Fibroblast of skin of back (primary cell): ENCODE data around the gene USP3.
A peak's percentile ranks its signal among the peaks of the same experiment; 100 is the strongest.
"Not testable (repeated sequence)": the region's sequence is repeated elsewhere in the genome, so short reads cannot be mapped to it uniquely, and the experiment has no call there.

Source experiments
- DNase-seq: peaks from one replicate; pipeline ENCODE4 v3.0.0-alpha.2; 2013

USP3 gene

DNA sequence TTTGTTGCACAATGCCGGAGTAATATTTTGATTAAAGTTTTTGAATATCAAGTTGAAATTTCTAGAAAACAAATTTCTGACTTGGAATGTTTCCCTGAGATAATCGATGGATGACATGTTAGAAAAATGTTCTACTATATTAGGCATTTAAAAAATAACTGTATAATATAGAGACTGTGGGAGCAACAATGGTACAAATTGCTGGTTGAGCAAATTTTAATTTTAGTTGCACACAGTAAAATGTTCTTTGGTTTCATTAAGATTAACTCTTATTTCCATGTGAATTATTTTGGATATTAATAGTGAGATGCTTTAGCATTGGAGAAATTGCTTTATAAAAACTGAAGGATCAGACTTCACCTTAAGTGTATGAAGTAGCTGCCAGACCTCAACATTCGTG lies 9.3 kb downstream of the USP3 start:
- DNase-seq, result no peak

DNA sequence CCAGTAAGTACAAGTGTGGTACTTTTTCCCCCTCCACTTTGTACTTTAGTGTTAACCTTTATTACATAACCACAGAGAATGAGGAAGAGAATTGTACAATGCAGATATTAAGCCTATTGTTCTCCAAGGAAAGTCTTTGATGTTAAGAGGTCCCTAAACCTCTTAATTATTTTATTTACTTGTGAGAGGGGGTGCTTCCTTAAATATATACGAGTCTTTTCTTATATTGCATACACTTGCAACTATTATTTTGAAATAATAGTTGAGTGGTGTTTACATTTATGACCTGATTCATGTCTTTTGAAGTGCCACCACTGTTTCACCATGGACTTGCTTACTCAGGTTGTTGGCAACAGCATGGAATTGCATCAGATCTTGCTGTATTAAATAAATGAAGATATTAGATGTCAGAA lies 10.1 kb downstream of the USP3 start:
- peak; percentile 44 for DNase-seq

DNA sequence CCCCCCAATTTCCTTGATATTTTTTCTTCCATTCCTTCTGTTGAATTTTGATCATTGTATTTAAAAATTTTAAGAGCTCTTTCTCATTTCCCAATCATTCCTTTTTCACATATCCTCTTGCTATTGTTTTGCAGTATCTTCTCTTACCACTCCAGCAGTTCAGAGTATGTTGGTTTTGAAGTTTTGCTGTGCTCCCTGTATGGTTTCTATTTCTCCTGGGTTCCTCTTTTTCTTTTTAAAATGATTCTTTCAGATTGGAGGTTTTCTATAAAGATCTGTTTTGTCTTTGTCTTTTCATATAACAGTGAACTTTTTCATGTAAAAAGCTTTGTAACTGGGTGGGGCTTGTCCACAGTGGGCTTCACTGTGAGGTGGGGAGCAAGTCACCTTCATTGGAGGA lies 12.8 kb downstream of the USP3 start:
- no peak for DNase-seq

DNA sequence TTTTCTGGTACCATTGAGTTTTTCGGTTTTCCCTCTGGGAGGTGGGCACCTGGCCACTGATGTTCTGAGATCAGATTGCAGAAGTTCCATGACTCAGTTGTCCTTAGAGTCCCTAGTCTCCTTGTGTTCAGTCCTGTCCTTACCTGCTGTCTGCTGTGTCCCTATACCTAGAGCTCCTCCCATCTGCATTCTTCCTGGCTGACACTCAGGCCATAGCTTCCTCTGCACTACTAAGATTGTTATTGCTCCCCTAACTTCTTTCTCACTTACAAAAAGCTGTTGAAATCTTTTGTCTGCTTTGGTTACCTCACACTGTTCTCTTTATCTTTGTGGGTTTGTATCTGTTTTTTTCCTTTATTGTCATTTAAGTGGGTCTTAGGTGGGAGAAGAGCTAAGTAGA lies 13.2 kb downstream of the USP3 start:
- DNase-seq, result no peak

DNA sequence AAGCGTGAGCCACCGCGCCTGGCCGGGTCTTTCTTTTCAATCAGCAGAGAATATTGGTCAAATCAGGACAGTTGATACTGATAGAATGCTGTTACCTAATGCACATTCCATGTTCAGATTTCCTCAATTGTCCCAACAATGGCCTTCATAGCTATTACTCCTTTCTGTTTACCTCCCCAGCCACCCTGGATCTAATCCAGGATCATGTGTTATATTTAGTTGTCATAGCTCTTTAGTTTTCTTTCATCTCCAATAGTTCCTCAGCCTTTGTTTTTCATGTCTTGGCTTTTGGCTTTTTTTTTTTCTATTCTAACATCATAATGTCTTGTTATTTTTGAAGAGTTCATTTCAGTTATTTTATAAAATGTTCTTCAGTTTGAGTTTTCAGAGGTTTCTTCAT lies 14.6 kb downstream of the USP3 start:
- no peak for DNase-seq

DNA sequence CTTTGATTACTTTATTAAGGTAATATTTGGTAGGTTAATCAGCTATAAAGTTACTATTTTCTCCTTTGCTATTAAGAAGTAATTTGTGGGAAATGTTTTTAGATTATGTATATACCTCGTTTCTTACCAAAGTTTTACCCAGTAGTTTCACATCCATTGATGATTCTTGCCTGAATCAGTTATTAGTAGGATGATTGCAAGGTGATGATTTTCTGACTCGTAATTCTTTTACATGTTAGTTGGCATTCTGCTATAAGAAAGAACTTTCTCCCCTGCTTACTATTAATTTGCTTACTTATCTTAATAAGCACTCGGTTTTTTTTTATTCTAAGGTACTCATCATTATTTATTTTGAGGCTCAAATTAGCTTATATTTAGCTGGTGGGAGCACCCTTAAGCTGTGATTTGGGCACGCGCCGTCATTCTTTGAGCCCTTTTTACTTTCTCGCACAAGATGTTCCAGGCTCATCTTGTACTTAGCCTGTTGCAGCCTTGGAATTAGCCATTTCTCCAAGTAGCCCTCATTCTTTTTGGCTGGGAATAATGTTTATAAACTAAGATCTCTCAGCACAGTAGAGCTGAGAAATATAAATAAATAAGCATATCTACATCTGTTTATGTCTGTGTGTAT lies 15.3 kb downstream of the USP3 start:
- no peak for DNase-seq

DNA sequence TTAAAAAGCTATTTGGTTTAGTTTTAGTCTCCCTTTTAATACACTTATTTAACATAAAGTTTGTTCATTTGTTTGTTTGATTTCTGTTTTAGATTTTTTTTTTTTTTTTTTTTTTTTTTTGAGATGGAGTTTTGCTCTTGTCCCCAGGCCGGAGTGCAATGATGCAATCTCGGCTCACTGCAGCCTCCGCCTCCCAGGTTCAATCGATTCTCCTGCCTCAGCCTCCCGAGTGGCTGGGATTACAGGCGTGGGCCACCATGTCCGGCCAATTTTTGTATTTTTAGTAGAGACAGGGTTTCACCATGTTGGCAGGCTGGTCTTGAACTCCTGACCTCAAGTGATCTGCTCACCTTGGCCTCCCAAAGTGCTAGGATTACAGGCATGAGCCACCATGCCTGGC lies 16.1 kb downstream of the USP3 start:
- not testable (repeated sequence) for DNase-seq

DNA sequence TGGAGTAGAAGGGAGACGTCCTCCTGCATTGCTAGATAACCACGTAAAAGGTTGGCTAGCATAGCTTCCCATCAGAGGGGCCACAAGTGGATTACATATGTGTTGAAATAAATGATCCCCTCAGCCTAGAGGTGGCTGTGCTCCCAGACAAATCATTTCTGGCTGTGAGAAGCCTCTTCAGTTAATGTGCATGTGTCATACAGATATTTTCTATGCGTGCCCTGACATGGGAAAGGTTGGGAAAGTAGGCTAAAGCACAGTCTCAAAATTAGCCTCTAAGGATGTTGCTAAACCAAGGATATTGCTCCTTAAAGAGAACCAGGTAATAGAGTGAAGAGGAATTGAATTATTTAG lies 17.8 kb downstream of the USP3 start:
- no peak for DNase-seq

DNA sequence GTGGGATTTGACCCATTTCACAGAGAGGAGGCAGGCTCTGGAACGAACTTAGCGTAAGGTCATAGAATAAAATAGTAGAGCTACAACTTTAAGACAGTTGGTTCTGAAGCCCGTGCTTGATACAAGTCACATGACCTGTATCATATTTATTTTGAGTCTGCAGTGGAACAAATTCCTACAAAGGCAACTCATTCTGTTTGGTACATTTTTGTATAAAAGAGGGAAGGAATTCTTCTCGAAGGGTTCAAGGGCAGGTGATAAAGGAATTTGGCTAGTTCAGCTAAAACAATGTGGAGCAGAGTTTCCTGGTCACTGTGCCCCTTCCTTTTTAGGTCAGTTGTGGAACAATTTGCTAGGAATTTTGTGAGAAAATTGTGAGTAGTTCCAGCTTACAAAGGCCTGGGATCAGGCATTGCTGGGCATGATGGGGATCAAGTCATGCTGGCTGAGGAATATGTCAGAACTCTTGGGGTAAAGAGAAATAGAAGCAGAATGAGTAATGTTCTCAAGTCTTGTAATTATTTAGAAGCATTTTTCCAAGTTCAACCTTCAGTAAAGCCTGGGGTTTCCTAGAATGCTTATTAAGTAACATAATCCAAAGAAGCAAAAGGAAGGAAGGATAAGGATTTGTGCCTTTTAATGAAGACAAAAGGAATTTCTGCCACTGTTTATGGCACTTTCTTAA lies 19.1 kb downstream of the USP3 start:
- peak; percentile 50 for DNase-seq

DNA sequence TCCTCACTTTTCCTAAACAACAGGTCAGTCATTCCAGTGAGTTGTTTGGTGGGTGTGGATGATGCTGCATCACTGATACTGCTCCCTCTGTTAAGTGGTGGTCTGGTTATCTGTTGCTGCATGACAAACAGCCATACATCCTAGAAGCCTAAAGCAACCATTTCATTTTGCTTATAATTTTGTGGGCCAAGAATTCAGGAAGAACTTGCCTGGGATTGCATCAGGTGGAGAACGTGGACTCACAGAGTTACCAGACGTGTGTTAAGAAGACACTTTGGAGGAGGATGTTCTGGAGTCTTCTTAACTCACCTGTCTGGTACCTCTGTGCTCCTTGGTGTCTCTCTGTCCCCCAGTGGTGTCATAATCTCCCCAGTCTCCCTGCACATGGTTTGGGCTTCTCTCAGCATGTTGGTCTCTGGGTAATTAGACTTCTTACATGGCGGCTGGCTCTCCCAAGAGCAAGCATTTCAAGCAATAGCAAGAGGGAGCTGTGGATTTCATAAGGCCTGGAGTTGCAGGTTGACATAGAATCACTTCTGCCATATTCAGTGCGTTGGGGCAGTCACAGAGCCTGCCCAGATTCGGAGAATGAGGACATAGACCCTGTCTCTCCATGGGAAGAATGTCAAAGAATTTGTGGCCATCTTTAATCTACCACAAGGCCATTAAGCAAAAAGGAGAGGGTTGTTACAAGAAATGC lies 20.1 kb downstream of the USP3 start:
- no peak for DNase-seq

DNA sequence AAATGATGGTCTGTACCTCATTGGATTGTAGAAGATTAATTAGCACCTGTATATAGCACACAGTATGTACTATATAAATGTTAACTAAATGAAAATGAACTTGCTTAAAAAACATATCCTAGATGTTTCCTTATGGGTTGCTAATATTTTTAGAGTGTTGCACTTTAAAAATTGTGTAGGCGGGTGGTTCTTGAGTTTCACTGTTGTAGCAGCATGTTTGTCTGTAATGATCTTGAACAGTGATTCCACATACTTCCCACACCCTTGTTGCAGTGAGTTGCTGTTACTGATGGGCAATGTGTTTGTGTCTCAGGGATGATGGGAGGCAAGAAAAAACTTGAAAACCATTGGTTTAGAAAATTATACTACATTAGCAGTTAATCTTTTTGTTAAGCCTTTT lies 22.0 kb downstream of the USP3 start:
- DNase-seq, result no peak

DNA sequence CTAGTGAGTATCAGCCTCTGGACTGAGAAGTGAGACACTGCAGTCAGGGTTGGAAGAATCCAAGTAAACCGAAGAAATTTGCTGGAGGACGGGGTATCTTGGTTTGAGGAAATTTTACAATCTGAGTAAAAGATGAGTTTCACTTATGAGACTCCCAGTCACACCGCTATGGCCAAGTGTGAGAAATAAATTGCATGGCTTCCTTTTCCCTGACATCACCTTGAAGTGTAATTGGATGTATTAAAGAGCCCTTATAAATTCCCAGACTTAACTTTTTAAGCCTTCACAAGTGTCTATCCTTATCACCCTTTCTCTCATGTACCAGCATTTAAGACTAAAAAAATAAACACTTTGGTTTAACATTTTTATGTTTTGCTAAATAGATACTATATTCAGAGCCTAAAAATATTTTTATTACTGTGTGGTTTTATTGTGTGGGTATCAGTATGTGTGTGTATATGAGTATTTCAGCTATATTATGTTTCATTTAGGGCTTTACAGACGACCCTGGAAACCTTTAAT lies 23.8 kb downstream of the USP3 start:
- peak; percentile 36 for DNase-seq

DNA sequence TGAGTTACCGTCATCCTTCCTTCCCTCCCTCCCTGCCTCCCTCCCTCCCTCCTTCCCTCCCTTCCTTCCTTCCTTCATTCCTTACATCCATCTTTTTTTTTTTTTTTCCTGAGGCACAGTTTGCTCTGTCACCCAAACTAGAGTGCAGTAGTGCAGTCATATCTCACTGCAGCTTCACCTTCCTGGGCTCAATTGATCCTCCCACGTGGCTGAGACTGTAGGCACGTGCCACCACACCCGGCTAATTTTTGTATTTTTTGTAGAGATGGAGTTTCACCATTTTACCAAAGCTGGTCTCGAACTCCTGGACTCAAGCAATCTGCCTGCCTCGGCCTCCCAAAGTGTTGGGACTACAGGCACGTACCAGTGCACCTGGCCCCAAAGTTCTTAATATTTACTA lies 25.8 kb downstream of the USP3 start:
- no peak for DNase-seq

DNA sequence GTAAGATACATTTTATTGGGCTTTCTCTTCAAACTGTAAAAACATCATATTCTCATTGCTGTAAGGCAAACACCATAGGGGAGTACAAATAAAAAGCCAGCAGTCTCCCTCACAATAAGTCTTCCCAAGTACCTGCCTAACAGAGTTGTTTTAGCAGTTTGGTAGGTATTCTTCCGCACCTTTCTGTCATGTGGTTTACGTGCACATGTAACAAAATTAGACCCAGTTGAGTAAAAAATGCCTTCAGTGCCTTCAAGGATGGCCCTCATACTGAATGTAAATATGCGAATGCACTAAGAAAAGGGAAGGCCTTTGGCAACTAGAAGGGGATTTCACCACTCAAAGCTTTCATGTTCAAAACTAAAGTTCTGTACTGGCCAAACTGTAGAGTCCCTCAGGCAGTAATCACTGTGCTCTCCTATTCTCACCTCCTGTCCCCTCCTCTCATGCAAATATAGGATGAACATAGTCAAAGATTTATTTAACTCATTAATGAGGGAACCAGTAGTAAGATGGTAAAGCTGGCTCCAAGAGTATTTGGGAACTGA lies 26.4 kb downstream of the USP3 start:
- no peak for DNase-seq

DNA sequence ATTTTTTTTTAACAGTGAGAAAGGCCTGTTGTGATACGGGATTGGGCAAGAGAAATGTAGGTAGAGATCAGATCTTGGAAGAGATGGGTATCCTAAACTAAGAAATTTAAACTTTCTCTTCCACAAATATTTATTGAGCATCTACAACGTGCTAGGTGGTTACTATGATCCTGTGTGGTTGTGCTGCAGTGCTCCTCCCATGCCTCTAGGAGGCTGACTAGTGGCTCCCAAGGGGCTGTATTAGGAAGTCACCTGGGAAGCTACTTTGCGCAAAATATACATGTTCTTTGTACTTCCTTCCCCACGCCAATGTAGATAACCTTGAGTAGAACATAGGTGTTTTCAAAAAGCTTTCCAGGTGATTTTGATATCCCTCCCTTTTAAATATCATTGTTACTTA lies 27.2 kb downstream of the USP3 start:
- DNase-seq, result no peak

DNA sequence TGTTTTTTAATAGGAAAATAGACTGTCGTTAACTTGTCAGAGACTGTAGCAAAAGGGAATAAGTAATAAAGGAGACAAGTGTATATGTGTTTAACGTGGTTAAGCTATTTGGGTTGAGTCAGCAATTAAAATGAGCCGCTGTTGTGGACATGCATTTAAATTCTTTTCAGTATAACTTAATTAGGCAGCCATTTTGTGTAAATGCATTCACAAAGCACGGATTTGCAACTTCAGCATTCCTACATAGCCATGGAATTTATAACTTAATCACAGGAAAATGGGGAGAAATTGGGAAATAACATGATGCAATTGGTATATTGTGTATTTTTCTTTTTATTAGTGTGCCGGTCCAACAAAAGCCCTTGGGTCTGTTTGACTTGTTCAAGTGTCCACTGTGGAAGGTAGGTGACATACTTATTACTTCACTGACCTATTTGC lies 27.9 kb downstream of the USP3 start:
- peak; percentile 16 for DNase-seq

DNA sequence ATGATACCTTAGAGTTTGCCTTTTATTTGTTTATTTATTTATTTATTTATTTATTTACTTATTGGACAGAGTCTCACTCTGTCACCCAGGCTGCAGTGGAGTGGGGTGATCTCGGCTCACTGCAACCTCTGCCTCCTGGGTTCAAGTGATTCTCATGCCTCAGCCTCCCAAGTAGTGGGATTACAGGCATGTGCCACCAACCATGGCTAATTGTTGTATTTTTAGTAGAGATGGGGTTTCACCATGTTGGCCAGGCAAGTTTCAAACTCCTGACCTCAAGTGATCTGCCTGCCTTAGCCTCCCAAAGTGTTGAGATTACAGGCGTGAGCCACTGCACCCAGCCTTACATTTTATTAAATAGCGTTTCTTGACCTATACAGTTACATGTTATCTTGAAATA lies 30.5 kb downstream of the USP3 start:
- DNase-seq, result not testable (repeated sequence)

DNA sequence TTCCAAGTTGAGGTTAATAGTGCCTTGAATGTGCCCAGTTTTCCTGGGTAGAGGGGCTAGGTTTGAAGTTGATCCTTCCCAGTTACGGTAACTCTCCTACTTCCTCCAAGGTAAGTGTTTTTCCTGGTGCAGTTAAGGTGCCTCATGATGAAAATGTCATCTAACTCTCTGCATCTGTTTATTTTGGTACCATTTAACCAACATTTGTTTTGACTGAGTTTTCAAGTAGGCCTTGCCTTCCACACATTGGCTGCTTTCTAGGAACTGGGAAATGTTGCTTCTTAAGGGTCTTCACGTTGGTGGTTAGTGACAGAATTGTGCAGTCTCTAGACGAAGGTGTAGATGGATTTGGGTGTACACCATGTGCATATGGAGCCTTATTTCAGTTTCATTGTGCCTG lies 31.3 kb downstream of the USP3 start:
- no peak for DNase-seq

DNA sequence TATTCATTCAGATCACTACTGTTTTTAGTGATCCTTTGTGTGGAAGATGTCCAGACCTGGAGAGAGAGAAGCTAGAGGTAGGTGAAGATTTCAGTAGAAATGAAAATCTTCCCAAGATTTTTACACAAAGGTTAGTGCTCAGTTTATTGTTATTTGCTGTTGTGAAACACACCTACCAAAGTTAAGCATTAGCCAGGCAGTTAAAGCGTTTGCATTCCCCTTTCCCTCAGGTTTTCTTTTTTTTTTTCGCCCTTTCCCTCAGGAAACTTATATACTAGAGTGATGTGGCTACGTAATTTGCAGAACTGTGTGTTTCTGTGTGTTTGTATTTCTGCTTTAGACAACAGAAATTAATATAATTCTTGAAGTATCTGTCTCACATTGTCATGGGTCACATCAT lies 34.5 kb downstream of the USP3 start:
- DNase-seq, result no peak

DNA sequence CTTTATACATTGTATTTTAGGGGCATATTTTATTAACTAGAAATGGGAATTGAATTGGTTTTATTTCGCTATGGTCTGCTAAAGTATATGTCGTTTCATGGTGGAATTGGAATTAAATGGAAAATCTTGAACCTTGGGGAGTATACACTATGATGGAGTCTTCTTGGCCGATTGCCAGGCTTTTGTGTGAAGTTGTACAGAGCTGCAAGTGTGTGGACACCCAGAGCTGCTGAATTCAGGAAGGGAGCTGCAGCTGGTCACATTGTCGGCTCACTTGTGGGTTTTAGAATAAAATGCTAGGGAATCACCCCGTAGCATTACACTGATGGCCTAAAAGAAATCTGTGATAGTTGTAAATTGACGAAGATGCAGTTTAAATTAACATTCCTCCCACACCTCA lies 35.1 kb downstream of the USP3 start:
- no peak for DNase-seq

DNA sequence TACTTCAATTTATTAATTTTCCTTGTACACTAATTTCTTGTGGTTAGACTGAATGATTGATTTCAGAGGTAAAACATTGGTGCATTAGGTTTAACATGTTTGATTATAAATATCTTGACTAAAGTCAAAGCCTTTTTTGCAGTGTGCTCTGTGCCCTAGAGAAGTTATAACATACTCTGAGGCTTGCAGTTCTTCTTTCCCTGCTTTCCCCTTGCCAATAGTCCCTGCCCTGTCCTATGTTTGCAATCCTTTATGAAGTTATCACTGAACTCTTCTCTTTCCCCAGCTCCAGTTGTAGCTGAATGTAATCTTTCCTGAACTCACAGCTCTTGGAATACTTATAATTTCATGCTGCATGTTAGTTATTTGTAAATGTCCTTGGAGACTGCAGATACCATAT lies 35.6 kb downstream of the USP3 start:
- DNase-seq, result no peak

DNA sequence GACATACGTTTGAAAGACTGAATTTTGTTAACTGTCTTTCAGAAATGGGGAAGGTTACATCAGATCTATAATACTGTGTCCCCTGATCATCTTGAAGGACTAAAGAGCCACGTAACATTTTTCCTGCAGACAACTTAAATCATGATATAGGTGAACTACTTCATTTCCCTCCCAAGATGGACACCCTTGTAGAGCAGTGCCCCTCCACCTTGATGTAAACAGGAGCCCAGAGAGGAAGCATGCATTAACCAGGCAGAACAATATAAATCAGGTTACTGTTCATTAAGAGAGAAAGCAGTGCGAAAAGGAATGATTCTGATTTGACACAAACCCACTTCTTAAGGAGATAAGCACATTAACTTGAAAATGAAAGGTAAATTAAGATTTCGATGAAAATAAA lies 36.1 kb downstream of the USP3 start:
- DNase-seq, result no peak

DNA sequence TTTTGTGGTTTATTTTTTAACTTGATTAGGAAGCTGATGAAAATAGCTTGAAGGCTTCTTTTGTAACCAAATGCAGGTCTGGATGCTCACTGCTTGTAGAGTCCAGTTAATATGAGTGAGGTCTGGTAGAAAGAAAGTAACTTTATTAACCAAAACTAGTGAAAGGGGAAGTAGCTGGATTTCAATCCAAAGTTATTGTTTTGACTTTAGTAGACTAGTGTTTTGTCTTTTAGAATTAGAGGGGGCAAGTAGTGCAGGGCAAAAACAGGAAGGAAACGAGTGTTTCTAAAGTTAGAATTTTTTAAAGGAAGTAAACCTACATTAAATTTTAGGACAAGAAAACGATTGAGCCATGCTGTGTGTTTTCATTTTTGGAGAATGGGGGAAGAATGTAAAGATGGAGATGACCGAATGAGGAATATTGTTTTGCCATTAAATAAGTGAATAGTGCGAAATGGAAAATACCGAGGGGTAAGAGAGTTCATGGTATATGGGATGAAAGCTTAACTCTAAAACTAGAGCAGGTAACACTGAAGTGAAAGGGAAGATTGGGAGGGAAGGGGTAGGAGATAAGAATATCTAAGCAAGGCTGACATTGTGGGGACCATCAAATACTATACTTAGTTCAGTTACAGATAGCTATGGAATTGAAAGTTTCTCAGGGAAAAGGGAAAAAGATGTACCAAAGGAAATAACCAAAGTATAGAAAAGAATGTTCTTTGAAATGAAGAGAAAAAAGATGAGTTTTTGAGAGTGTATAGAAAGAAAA lies 40.0 kb downstream of the USP3 start:
- no peak for DNase-seq
